IgD-negative memory B cell (primary cell): ENCODE measurements around the gene SYPL2. TPM values are rescaled to one million over a fixed set of nuclear protein-coding genes. Genes with fewer than 3 reads are reported as not detected.

Experiments used
- H3K27ac Mint-ChIP-seq, 3 donors: one replicate each; pipeline ENCODE4 v1.8.0; 2020 to 2022; ENCODE audit warnings: mild to moderate bottlenecking in 3 of 3, mixed read lengths in 3 of 3, moderate library complexity in 1 of 3
- H3K27me3 Mint-ChIP-seq: one replicate; pipeline ENCODE4 v1.8.0; 2021; ENCODE audit warnings: mixed read lengths
- H3K36me3 Mint-ChIP-seq: one replicate; pipeline ENCODE4 v1.8.0; 2020; ENCODE audit warnings: mild to moderate bottlenecking, mixed read lengths
- H3K4me1 Mint-ChIP-seq, 3 donors: one replicate each; pipeline ENCODE4 v1.8.0; 2020 to 2022; ENCODE audit warnings: mixed read lengths in 3 of 3, mild to moderate bottlenecking in 1 of 3
- H3K4me3 Mint-ChIP-seq, 4 donors: one replicate each; pipeline ENCODE4 v1.8.0; 2020 to 2022; ENCODE audit warnings: mild to moderate bottlenecking in 4 of 4, mixed read lengths in 4 of 4, moderate library complexity in 3 of 4
- H3K9me3 Mint-ChIP-seq, 3 donors: one replicate each; pipeline ENCODE4 v1.8.0; 2020 to 2021; ENCODE audit warnings: mixed read lengths in 3 of 3, mild to moderate bottlenecking in 1 of 3
- polyA plus RNA-seq: library from polyadenylated mRNA; unstranded; fragments of 300-500 nt; fragmentation: Illumina TruSeq; gene quantifications from one replicate; pipeline ENCODE4 v1.2.3, GENCODE V29; 2021

SYPL2 gene
- polyA plus RNA-seq, 1 donor from 2014 or later: not detected

DNA sequence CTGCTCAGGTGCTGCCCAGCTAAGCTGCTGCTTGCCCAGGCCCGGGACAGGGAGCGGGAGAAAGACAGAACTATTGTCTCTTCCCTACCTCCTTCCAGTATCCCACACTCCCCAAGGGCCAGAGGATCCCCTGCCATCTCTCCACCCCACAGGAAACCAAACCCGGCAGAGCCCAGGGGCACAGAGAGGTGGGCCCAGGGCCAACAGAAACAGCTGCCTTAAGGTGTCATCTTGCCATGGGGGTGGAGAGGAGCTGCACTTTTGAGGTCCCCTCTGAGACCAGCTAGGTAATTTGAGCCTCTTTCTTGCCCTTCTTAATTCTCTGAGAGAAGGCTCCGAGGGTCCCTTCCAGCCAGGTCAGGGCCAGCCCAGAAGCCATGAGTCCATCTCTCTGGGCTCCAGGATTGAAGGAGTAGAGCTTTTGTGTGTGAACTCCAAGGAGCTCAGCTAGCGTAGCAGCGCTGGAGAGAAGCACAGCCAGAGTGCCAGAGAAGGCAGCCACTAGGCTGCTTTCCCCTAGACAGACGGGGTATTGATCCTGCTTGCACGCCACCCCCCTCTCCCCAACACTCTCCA lies 63.6 kb downstream of the SYPL2 start:
- peaks cover 6% of the 10 kb centered on the region for H3K27me3 Mint-ChIP-seq
- H3K27ac Mint-ChIP-seq: peak overlapping the region in 1 of 3 donors; percentile 80
- no peaks in the 10 kb centered on the region for H3K36me3 Mint-ChIP-seq
- peak overlapping the region in 1 of 4 donors; percentile 65 for H3K4me3 Mint-ChIP-seq
- peaks cover 2 to 10% (median 5%) of the 10 kb centered on the region in 3 donors for H3K4me1 Mint-ChIP-seq
- no peaks in the 10 kb centered on the region for H3K9me3 Mint-ChIP-seq

DNA sequence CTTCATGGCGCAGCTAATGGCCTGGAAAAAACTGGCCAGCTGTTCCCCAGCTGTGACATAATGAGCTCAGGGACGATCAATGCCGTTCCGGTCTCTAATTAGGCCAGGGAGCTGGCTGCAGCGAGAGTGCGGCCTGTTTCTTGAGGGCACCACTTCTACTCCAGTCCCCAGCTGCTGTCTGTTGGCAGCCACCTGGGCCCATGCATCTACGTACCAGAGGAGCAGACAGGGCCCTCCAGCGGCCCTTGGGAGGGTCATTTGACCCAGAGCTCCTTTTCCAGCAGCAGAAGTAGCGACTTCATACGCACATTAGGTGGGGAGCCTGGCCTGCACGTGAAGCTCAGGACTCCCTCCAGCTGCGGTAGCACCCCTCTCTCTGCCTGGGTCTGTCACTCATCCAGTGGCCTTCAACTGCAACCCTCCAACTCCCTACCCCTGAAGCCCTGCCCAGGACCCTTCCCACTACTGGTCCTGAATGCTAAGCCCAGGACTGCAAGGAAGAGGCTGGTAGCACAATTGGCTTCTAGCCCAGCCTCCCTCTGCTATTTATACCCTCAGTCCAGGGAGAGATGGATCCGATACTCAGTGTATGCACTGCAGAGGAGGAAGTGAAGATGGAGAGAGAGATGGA lies 64.2 kb downstream of the SYPL2 start:
- H3K9me3 Mint-ChIP-seq: no peaks in the 10 kb centered on the region
- H3K27ac Mint-ChIP-seq: peak overlapping the region in 1 of 3 donors; percentile 80
- peaks cover 2 to 10% (median 5%) of the 10 kb centered on the region in 3 donors for H3K4me1 Mint-ChIP-seq
- H3K36me3 Mint-ChIP-seq: no peaks in the 10 kb centered on the region
- H3K27me3 Mint-ChIP-seq: peaks cover 4% of the 10 kb centered on the region
- peak overlapping the region in 1 of 4 donors; percentile 76 for H3K4me3 Mint-ChIP-seq

DNA sequence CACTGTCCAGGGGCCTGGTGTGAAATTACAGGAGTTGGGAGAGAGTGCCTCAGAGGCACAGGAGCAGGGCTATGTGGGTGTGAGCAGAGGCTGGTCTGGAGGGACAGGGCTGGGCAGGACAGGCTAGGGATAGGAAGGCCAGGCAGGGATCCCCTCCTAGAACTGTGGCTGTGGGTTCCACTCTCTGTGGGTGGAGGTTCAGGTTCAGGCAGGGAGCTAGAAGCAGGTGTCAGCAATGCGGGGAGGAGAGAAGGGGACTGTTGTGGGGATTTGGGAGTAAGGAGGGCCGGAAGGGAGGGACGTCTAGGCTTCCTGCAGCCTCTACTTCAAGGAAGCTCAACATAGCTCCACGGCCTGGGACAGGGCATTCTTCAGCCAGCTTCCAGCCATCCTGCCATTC lies 65.0 kb downstream of the SYPL2 start:
- H3K4me3 Mint-ChIP-seq: peak overlapping the region in 1 of 4 donors; percentile 76
- no peaks in the 10 kb centered on the region for H3K9me3 Mint-ChIP-seq
- peaks cover 2% of the 10 kb centered on the region for H3K27me3 Mint-ChIP-seq
- peak overlapping the region in 1 of 3 donors; percentile 67 for H3K27ac Mint-ChIP-seq
- H3K4me1 Mint-ChIP-seq: peaks cover 2 to 10% (median 5%) of the 10 kb centered on the region in 3 donors
- no peaks in the 10 kb centered on the region for H3K36me3 Mint-ChIP-seq

Other genes starting within 250 kb of the SYPL2 start
- gene CELSR2, start 217.0 kb upstream of the SYPL2 start, polyA plus RNA-seq: 0.15 TPM
- gene PSRC1, start 183.4 kb upstream of the SYPL2 start, polyA plus RNA-seq: not detected
- not detected for gene MYBPHL, start 159.5 kb upstream of the SYPL2 start, polyA plus RNA-seq
- gene SORT1, start 68.6 kb upstream of the SYPL2 start, polyA plus RNA-seq: 0.09 TPM
- gene PSMA5, start 40.1 kb upstream of the SYPL2 start, polyA plus RNA-seq: 77.1 TPM
- 7.3 TPM for gene ATXN7L2, start 17.4 kb downstream of the SYPL2 start, polyA plus RNA-seq
- 8.6 TPM for gene CYB561D1, start 27.5 kb downstream of the SYPL2 start, polyA plus RNA-seq
- gene AMIGO1, start 43.2 kb downstream of the SYPL2 start, polyA plus RNA-seq: 0.88 TPM
- gene GPR61, start 73.3 kb downstream of the SYPL2 start, polyA plus RNA-seq: not detected
- 8.1 TPM for gene GNAI3, start 82.1 kb downstream of the SYPL2 start, polyA plus RNA-seq
- gene GNAT2, start 153.1 kb downstream of the SYPL2 start, polyA plus RNA-seq: not detected
- gene AMPD2, start 153.3 kb downstream of the SYPL2 start, polyA plus RNA-seq: 40.7 TPM
- 22.3 TPM for gene GSTM4, start 189.6 kb downstream of the SYPL2 start, polyA plus RNA-seq
- 11.6 TPM for gene GSTM2, start 201.5 kb downstream of the SYPL2 start, polyA plus RNA-seq
- not detected for gene GSTM1, start 221.3 kb downstream of the SYPL2 start, polyA plus RNA-seq
- not detected for gene GSTM5, start 245.7 kb downstream of the SYPL2 start, polyA plus RNA-seq